ENCODE data around the gene CLASRP. TPM values are rescaled to one million over a fixed set of nuclear protein-coding genes. Genes with fewer than 3 reads are reported as not detected.
A peak's percentile ranks its signal among the peaks of the same experiment; 100 is the strongest.

The CLASRP gene
- total RNA-seq, 1 experiment from 2014 or later = 51.8 TPM

DNA sequence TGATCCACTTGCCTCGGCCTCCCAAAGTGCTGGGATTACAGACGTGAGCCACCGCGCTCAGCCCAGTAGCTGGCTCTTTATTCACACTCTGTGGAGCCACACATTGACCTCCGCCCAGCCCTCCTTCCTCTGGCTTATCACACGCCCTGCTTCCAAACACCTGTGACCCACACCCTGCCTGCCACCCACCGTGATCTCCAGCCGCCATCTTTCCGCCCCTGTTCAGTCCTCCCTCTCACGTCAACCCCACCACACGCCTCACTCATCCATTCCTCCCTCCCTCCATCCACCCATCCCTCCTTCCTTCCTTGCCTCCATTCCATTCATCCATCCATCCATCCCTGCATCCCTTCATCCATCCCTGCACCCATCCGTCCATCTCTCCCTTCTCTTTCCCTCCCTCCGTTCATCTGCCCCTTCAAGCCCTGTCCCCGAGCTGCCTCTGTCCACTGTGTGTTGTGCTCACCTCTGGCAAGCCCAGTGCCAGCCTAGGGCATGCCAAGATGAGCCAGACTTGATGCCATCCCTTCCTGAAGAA is 19.8 kb downstream of the CLASRP start:
- H3K27me3 ChIP-seq (replicated peaks) = no peaks in the 10 kb centered on the region
- no peak for DNase-seq (ENCODE audit: low read depth in 1 of 2, low spot score in 2 of 2)
- no peak overlapping the region for H3K27ac ChIP-seq
- no peak overlapping the region for H3K4me3 ChIP-seq
- H3K4me1 ChIP-seq (replicated peaks) = no peaks in the 10 kb centered on the region; the same call in 1 of the 2 replicates
- no peaks in the 10 kb centered on the region for H3K9me3 ChIP-seq (replicated peaks)
- H3K36me3 ChIP-seq = peaks cover 95% of the 10 kb centered on the region

DNA sequence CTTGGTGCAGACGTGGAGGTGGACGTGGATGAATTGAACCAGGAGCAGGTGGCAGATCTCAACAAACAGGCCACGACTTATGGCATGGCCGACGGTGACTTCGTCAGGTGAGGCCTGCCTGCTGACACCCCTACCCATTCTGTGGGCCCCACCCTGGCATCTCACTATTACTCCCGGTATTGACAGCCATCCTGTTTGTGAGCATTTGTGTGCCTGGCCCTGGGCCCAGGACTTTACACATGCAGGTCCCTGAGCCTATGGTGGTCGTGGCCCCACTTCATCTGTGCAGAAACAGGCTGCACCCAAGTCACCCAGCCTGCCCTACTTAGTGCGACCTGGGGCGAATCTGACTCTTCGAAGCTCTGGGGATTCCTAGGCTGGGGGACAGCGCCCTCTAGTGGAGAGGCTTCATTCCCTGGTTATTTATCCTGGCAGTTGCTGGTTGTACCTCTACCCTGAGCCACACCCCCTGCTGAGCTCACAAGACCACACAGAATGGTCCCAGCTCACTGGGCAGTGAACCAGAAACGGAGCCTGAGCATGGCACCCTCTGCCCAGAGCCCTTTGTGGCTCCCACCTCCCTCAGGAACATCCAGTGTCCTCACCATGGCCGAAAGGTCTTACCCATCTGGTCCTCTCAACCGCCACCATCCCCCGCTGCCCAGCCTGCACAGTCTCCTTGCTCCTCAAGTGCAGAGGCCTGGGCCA is 20.6 kb downstream of the CLASRP start:
- Histone ChIP-seq H3K4me1 (replicated peaks) (no peaks in the 10 kb centered on the region; the same call in 1 of the 2 replicates), H3K27ac (no peak overlapping the region), H3K4me3 (no peak overlapping the region), H3K9me3 (replicated peaks) (no peaks in the 10 kb centered on the region), H3K27me3 (replicated peaks) (no peaks in the 10 kb centered on the region), H3K36me3 (peaks cover 95% of the 10 kb centered on the region)
- peak; percentile 62 to 88 for DNase-seq (ENCODE audit: low read depth in 1 of 2, low spot score in 2 of 2)

DNA sequence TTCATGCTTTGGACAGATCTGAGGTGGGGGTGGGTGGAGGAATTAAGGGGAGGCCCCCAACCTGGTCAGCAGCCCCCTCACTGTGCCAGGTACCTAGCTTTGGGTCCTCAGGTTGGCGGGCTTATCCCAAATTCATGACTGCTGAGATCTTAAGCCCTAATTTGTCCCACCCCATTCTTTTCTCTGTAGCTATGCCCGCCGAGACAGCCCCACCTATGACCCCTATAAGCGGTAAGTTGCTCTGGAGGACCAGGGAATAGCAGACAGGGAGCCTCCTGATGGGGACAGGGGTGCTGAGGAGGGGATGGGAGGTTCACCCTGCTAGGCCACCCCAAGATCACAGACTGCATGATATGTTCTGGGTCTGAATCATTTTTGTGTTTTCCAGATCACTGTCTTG is 23.1 kb downstream of the CLASRP start:
- no peaks in the 10 kb centered on the region for H3K9me3 ChIP-seq (replicated peaks)
- peaks cover 87% of the 10 kb centered on the region for H3K36me3 ChIP-seq
- no peak overlapping the region for H3K4me3 ChIP-seq
- H3K27ac ChIP-seq = no peak overlapping the region
- H3K27me3 ChIP-seq (replicated peaks) = no peaks in the 10 kb centered on the region
- H3K4me1 ChIP-seq (replicated peaks) = no peaks in the 10 kb centered on the region; the same call in 1 of the 2 replicates
- no peak for DNase-seq (ENCODE audit: low read depth in 1 of 2, low spot score in 2 of 2)

DNA sequence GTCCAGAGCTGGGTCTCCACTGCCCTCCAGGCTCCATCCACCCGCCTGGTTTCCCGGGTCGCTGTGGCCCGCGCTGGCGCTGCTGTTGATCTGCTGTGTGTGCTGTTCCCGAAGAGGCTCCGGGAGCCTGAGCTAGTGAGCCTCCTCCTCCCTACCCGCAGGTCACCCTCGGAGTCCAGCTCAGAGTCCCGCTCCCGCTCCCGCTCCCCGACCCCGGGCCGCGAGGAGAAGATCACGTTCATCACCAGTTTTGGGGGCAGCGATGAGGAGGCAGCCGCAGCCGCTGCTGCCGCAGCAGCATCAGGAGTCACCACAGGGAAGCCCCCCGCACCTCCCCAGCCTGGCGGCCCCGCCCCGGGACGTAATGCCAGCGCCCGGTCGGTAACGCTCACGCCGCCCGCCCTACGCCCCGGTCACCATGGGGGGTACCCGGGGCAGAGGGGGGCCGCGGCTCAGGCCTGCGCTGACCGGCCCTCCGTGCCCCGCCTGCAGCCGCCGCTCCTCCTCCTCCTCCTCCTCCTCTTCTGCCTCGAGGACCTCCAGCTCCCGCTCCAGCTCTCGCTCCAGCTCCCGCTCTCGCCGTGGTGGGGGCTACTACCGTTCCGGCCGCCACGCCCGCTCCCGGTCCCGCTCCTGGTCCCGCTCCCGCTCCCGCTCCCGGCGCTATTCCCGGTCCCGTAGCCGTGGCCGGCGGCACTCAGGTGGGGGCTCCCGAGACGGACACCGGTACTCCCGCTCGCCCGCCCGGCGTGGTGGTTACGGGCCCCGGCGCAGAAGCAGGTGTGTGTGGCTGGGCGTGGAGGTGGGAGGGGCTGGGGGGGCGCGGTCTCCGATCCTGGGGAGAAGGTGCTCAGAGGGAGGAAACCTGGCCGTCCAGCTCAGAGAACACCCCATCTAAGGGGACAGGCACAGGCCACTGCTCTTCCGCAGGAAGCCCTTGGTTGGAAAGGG is 25.3 kb downstream of the CLASRP start:
- DNase-seq (ENCODE audit: low read depth in 1 of 2, low spot score in 2 of 2) = no peak
- no peaks in the 10 kb centered on the region; the same call in 1 of the 2 replicates for H3K4me1 ChIP-seq (replicated peaks)
- no peak overlapping the region for H3K4me3 ChIP-seq
- H3K9me3 ChIP-seq (replicated peaks) = no peaks in the 10 kb centered on the region
- no peak overlapping the region for H3K27ac ChIP-seq
- H3K27me3 ChIP-seq (replicated peaks) = no peaks in the 10 kb centered on the region
- peaks cover 81% of the 10 kb centered on the region for H3K36me3 ChIP-seq

DNA sequence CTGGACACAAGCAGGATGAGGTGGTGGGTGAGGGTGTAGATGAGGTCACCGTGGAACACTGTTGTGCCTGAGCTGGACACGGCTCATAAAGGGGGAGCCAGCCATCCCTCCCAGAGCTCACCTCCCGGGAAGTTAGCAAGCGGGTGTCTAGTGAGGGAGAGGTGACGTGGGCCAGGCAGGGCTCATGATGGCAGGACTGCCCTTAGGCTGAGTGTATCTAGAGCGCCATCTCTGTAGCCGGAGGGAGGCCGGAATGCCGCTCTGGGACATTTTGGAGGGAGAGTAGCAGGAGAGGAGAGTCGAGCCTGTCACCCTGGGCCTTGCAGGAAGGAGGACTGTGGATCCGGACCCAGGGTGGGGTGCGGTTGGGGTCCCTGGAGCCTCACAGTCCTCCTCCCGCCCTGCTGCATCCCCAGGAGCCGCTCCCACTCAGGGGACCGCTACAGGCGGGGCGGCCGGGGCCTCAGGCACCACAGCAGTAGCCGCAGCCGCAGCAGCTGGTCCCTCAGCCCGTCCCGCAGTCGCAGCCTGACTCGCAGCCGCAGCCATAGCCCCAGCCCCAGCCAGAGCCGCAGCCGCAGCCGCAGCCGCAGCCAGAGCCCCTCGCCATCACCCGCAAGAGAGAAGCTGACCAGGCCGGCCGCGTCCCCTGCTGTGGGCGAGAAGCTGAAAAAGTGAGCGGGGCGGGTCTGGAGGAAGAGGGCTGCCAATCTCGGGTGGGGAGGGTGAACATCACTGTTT is 28.2 kb downstream of the CLASRP start:
- no peak overlapping the region for H3K4me3 ChIP-seq
- H3K9me3 ChIP-seq (replicated peaks) = no peaks in the 10 kb centered on the region
- no peaks in the 10 kb centered on the region for H3K27me3 ChIP-seq (replicated peaks)
- DNase-seq (ENCODE audit: low read depth in 1 of 2, low spot score in 2 of 2) = no peak
- H3K27ac ChIP-seq = no peak overlapping the region
- H3K4me1 ChIP-seq (replicated peaks) = no peaks in the 10 kb centered on the region
- peaks cover 71% of the 10 kb centered on the region for H3K36me3 ChIP-seq

DNA sequence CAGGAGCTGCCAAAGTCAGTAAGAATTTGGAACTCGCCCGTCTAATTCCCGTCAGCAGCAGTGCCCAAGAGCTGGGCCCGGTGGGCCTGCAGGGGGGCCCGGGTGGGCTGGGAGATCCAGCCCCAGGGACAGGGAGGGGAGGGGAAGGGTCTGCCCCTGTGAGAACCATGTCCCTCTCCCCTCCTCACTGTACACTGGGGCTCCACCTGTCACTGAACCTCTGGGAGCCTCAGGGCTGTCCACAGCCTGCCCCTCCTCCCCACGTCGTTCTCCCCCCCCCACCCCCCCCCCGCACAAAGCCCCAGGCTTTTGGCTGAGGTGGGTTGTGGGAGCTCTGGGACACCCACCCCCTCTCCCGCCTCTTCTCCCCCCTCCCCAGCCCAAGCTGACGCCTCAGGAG is 29.2 kb downstream of the CLASRP start:
- H3K4me1 ChIP-seq (replicated peaks) = no peaks in the 10 kb centered on the region
- no peaks in the 10 kb centered on the region for H3K9me3 ChIP-seq (replicated peaks)
- no peak overlapping the region for H3K4me3 ChIP-seq
- H3K27me3 ChIP-seq (replicated peaks) = no peaks in the 10 kb centered on the region
- peaks cover 63% of the 10 kb centered on the region for H3K36me3 ChIP-seq
- H3K27ac ChIP-seq = no peak overlapping the region
- no peak for DNase-seq (ENCODE audit: low read depth in 1 of 2, low spot score in 2 of 2)

DNA sequence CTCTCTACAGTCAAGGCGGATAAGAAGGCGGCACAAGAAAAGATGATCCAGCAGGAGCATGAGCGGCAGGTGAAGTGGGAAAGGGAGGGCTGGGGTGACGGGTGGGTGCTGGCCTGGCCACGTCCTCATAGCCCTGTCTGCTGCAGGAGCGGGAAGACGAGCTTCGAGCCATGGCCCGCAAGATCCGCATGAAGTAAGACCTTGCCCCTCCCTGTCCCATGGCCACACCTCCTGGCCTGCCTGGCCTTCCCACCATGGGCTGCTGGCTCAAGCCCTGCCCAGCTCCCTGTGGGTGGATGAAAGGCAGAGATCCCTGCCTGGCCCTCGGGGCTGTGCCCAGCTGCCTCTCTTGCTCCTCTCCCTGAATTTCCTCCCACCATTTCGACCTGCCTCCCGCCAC is 30.2 kb downstream of the CLASRP start:
- no peak for DNase-seq (ENCODE audit: low read depth in 1 of 2, low spot score in 2 of 2)
- Histone ChIP-seq H3K36me3 (peaks cover 56% of the 10 kb centered on the region), H3K27ac (no peak overlapping the region), H3K4me1 (replicated peaks) (no peaks in the 10 kb centered on the region), H3K4me3 (no peak overlapping the region), H3K27me3 (replicated peaks) (no peaks in the 10 kb centered on the region), H3K9me3 (replicated peaks) (no peaks in the 10 kb centered on the region)

DNA sequence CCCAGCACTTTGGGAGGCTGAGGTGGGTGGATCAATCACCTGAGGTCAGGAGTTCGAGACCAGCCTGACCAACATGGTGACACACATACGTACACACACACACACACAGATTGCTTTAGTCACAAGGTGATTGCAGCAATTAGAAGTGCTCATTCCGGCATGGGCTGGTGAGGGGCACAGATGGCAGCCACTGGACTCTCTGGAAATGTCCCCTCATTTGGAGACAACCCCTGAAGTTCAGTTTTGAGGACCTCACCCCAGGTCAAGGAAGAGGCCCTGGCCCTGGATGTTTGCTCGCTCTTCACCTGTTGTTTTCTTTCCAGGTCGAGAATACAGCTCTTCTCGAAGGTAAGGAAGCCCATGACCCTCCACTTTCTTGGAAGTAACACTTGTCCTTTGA is 31.4 kb downstream of the CLASRP start:
- Histone ChIP-seq H3K4me3 (no peak overlapping the region), H3K36me3 (peaks cover 45% of the 10 kb centered on the region), H3K27ac (no peak overlapping the region), H3K4me1 (replicated peaks) (no peaks in the 10 kb centered on the region), H3K27me3 (replicated peaks) (no peaks in the 10 kb centered on the region), H3K9me3 (replicated peaks) (no peaks in the 10 kb centered on the region)
- DNase-seq (ENCODE audit: low read depth in 1 of 2, low spot score in 2 of 2) = no peak

DNA sequence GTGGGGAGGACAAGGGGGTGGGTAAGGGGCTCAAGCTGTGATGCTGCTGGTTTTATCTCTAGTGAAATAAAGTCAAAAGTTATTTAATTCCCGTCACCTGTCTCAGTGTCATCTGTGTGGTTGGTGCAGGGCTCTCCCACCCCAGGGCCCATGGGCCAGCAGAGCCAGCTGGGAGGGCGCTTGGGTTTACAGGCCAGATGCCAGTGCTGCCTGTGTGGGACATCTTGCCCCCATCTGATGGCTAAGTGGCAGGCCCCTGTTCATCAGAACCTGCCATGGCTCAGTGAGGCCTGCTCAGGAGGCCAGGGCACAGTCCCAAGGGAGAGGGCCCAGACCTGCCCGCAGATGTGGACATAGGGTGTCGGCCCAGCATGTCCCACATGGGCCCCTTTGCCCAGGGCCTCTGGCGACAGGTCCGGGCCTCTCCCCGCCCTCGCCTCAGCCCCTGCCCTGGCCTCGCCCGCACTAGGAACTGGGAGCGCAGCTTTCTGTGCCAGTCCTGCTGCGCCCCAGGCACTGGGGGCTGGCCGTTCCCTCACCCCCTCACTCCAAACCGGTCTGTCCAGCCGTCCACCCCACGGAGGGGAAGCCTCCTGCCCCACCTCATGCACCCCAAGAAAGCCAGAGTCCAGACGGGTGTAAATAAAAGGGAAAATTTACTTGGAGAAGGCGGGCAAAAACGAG is 32.2 kb downstream of the CLASRP start:
- H3K4me3 ChIP-seq = no peak overlapping the region
- H3K27ac ChIP-seq = no peak overlapping the region
- DNase-seq (ENCODE audit: low read depth in 1 of 2, low spot score in 2 of 2) = no peak
- H3K9me3 ChIP-seq (replicated peaks) = no peaks in the 10 kb centered on the region
- H3K27me3 ChIP-seq (replicated peaks) = no peaks in the 10 kb centered on the region
- H3K36me3 ChIP-seq = peaks cover 41% of the 10 kb centered on the region
- no peaks in the 10 kb centered on the region; the same call in 1 of the 2 replicates for H3K4me1 ChIP-seq (replicated peaks)

DNA sequence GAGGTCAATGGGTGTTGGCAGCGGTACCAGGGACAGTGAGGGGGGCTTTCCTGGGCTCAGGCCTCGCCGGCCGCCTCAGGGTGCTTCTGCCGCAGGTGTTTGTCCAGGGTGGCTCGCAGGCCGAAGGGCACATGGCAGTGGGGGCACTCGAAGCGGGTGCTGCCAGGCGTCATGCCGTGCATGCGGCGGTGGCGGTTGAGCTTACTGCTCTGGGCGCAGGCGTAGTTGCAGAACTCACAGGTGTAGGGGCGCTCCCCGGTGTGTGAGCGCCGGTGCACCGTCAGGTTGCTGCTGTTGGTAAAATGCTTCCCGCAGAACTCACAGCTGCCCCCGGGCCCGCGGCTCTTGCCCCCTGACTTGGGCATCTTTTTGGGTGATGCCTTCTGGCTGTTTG is 32.7 kb downstream of the CLASRP start:
- no peak for DNase-seq (ENCODE audit: low read depth in 1 of 2, low spot score in 2 of 2)
- Histone ChIP-seq H3K27ac (no peak overlapping the region), H3K9me3 (replicated peaks) (no peaks in the 10 kb centered on the region), H3K27me3 (replicated peaks) (no peaks in the 10 kb centered on the region), H3K4me3 (no peak overlapping the region), H3K4me1 (replicated peaks) (peaks cover 4% of the 10 kb centered on the region; the same call in 1 of the 2 replicates), H3K36me3 (peaks cover 39% of the 10 kb centered on the region)

DNA sequence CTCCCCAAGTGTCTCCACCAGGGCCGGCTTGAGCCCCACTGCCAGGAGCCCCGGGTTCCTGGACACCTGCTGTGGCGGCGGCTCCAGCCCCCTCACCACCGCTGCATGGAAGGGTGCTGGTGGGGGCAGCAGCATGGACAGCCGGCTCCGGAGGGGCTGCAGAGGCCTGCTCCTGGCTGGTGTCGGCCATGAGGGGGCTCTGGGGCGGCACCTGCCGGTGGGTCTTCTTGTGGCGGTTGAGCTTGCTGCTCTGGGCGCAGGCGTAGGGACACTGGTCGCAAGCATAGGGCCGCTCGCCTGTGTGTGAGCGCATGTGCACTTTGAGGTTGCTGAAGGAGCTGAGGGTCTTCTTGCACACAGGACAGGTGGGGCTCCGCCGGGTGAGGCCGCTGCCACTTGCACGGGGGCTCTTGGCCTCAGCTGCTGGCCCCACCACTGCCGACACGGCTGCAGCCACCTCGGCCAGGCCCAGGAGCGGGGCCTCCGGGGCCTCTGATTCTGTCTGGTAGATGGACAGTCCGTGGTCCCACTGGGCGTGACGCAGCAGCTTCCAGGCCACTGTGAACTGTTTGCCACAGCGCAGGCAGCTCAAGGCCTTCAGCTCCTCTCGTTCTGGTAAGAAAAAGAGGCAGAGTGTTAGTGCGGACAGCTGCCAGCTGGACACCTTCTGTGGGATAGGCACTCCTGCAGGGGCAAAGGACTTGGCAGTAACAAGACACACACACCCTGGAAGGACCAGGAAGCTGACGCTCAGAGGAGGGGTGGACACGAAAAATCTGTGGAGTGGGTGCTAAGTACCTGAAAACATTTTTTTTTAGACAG is 33.3 kb downstream of the CLASRP start:
- Histone ChIP-seq H3K9me3 (replicated peaks) (no peaks in the 10 kb centered on the region; the same call in 1 of the 2 replicates), H3K27me3 (replicated peaks) (no peaks in the 10 kb centered on the region), H3K4me1 (replicated peaks) (peaks cover 4% of the 10 kb centered on the region; the same call in 1 of the 2 replicates), H3K27ac (no peak overlapping the region), H3K36me3 (peaks cover 33% of the 10 kb centered on the region), H3K4me3 (no peak overlapping the region)
- DNase-seq (ENCODE audit: low read depth in 1 of 2, low spot score in 2 of 2) = no peak

DNA sequence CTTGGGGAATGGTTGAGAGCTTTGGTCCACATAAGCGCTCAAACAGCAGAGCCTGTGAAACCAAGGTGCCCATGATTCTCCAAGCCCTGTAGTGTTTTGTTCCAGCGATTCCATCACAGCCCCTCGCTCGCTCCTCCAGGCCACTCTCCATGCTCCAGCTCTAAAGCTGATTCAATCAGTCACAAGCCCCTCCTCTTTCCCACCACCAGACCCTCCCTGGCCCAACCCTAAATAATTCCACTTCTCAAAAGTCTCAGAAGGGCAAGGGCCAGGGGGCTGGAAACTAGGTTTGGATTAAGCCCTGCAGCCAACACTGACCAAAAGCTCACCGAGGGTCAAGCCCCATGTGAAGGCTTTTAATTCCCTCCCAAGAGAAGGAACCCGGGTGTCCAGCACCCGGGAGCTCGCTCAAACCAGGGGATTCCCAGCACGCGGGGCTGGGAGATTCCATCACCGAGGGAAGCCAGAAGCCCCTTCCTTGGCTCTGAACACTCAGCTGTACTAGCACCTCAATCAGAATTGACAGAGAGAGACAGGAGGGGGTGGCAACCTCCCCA is 36.0 kb downstream of the CLASRP start:
- Histone ChIP-seq H3K27ac (no peak overlapping the region), H3K4me3 (no peak overlapping the region), H3K4me1 (replicated peaks) (peaks cover 9% of the 10 kb centered on the region), H3K36me3 (peaks cover 16% of the 10 kb centered on the region), H3K9me3 (replicated peaks) (no peaks in the 10 kb centered on the region; the same call in 1 of the 2 replicates), H3K27me3 (replicated peaks) (no peaks in the 10 kb centered on the region)
- DNase-seq (ENCODE audit: low read depth in 1 of 2, low spot score in 2 of 2) = no peak
